Esophagus muscularis mucosa (tissue), 3 donors: Measurements from ENCODE around the gene ESR2.

Source experiments
- CTCF ChIP-seq, 3 experiments: fragments of 200-600 bp in 2 of 3; fragments of 450-650 bp in 1 of 3; sonication (generic) in 2 of 3; IDR thresholded peaks; one replicate each; pipeline ENCODE4 v1.5.1; 2017 to 2019; ENCODE audit warnings: antibody characterized with exemption in 3 of 3, mild to moderate bottlenecking in 2 of 3, moderate library complexity in 1 of 3
- POLR2AphosphoS5 ChIP-seq, 2 donors: sonication (generic); formaldehyde crosslinking; IDR thresholded peaks; one replicate each; pipeline ENCODE4 v1.6.1; 2017; ENCODE audit warnings: antibody characterized with exemption in 2 of 2

GRCh38 chr14:64338616-64339316, 44.6 kb upstream of the ESR2 start:
- TF ChIP-seq CTCF (IDR thresholded peaks at IDR 0.05) = no peak
- peak; percentile 88 to 92 for TF ChIP-seq POLR2AphosphoS5 (IDR thresholded peaks at IDR 0.05)
